Small intestine (tissue), 7 donors: ENCODE measurements around the gene MGA. TPM values are rescaled to one million over a fixed set of nuclear protein-coding genes. Genes with fewer than 3 reads are reported as not detected.

Experiments used
- DNase-seq, 2 donors: peaks; one replicate each; pipeline versions ENCODE4 v3.0.0 to v3.0.0-alpha.2; 2013
- FAIRE-seq: peaks from 2 replicates; lab custom pipeline; 2012; peaks lifted over from hg19 to GRCh38; lab: Jason Lieb, UNC
- H3K27ac ChIP-seq, 3 donors: one replicate each; pipeline ENCODE4 v1.5.1; 2013; ENCODE audit warnings: low read length in 2 of 3, mild to moderate bottlenecking in 2 of 3, control low read depth in 1 of 3, inconsistent platforms in 1 of 3, low read depth in 1 of 3, moderate library complexity in 1 of 3
- H3K27me3 ChIP-seq, 3 donors: one replicate each; pipeline ENCODE4 v1.6.1; 2013; ENCODE audit warnings: low read length in 3 of 3, inconsistent platforms in 1 of 3; ENCODE audit not compliant: control insufficient read depth in 3 of 3, insufficient read depth in 3 of 3
- H3K36me3 ChIP-seq, 3 donors: one replicate each; pipeline ENCODE4 v1.6.1; 2013; ENCODE audit warnings: low read length in 3 of 3, inconsistent platforms in 1 of 3, low read depth in 1 of 3, mild to moderate bottlenecking in 1 of 3, moderate library complexity in 1 of 3; ENCODE audit not compliant: control insufficient read depth in 3 of 3, insufficient read depth in 2 of 3
- H3K4me1 ChIP-seq, 3 donors: one replicate each; pipeline ENCODE4 v1.6.1; 2013; ENCODE audit warnings: low read length in 2 of 3, inconsistent platforms in 1 of 3, low read depth in 1 of 3, mild to moderate bottlenecking in 1 of 3, moderate library complexity in 1 of 3; ENCODE audit not compliant: control insufficient read depth in 3 of 3, insufficient read depth in 2 of 3
- H3K4me3 ChIP-seq, 3 donors: one replicate each; pipeline ENCODE4 v1.5.1; 2013; ENCODE audit warnings: low read length in 3 of 3, control low read depth in 1 of 3, inconsistent platforms in 1 of 3, low read depth in 1 of 3, mild to moderate bottlenecking in 1 of 3, moderate library complexity in 1 of 3
- H3K9me3 ChIP-seq, 2 donors: one replicate each; pipeline ENCODE4 v1.6.1; 2013; ENCODE audit warnings: low read depth in 1 of 2, low read length in 1 of 2; ENCODE audit not compliant: control insufficient read depth in 2 of 2, insufficient read depth in 1 of 2
- WGBS, 3 donors: extraction: QIAGEN DNeasy Blood & Tissue Kit; methylation state at CpG; one replicate each; pipeline ENCODE4 v1.1.7; 2013; 5-methylcytosine and 5-hydroxymethylcytosine counted together
- polyA plus RNA-seq, 4 donors: library from polyadenylated mRNA; stranded (reverse) in 3 of 4; unstranded in 1 of 4; fragments of 200-250 nt in 3 of 4; fragments of 120-200 nt in 1 of 4; gene quantifications; one replicate each; pipeline versions ENCODE4 v1.2.1 to v1.2.3, GENCODE V29; 2013
- donor health status: healthy with polysubstance abuse.
- donor health status: control.
- donor health status: control.
- donor health status: Bipolar disorder and iron deficiency.
- donor health status: healthy.

Gene MGA
- polyA plus RNA-seq, 4 donors: 1.4 to 21.0 (median 3.7) TPM

DNA sequence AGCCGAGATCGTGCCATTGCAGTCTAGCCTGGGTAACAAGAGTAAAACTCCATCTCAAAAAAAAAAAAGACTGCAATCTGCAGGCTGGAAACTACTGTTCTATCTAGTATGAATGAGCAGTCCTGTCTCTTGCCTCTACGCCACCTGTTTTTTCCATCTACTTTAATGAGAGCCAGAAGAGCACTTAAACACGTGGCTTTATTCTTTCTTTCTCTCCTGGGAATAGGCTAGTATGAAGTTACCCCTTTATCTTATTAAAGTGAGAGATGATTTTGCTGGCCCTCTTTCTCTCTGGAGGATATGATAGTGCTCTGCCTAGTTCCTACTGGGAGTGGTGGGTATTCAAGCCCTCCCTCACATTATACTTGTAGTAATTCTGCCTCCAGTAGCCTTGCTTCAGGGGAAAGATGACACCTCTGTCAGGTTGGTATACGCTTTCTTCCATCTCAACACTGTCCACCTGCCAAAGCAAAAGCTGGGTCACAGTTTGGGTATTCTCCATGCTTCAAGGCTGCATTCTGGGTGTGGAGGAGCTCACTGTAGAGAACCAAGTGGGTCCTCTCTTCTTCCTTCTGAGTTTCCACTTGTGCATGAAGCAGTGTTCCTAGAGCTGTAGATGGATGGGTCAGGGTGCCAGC is 131.9 kb downstream of the MGA start:
- Histone ChIP-seq H3K27me3 (no peaks in the 10 kb centered on the region), H3K4me1 (peaks cover 11 to 72% (median 18%) of the 10 kb centered on the region in 3 donors), H3K4me3 (no peak overlapping the region), H3K27ac (peak overlapping the region in 1 of 3 donors; percentile 92), H3K36me3 (peaks cover 0 to 9% (median 0%) of the 10 kb centered on the region in 3 donors), H3K9me3 (no peaks in the 10 kb centered on the region)
- 90 to 93% (median 90%) methylated on average over 5 of the region's 5 CpGs for WGBS, 3 donors
- no peak for DNase-seq
- no peak for FAIRE-seq

DNA sequence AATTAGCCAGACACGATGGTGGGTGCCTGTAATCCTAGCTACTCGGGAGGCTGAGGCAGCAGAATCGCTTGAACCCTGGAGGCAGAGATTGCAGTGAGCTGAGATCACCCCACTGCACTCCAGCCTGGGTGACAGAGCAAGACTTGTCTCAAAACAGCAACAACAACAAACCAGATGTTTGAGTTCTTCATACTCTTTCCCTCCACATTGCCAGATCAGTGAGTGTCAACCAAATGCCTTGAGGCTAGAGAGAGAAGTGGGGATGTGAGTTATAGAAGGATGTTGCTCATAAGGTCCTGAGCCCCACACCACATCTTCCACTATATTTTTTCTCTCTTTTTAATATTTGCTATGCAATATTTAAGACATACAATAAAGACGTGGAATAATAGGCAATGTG is 133.9 kb downstream of the MGA start:
- peaks cover 0 to 13% (median 0%) of the 10 kb centered on the region in 3 donors for H3K36me3 ChIP-seq
- WGBS, 3 donors: 82 to 88% (median 86%) methylated on average over 4 of the region's 4 CpGs
- no peaks in the 10 kb centered on the region for H3K27me3 ChIP-seq
- H3K9me3 ChIP-seq: no peaks in the 10 kb centered on the region
- no peak for DNase-seq
- peaks cover 8 to 62% (median 18%) of the 10 kb centered on the region in 3 donors for H3K4me1 ChIP-seq
- H3K27ac ChIP-seq: no peak overlapping the region
- FAIRE-seq: no peak
- H3K4me3 ChIP-seq: no peak overlapping the region

DNA sequence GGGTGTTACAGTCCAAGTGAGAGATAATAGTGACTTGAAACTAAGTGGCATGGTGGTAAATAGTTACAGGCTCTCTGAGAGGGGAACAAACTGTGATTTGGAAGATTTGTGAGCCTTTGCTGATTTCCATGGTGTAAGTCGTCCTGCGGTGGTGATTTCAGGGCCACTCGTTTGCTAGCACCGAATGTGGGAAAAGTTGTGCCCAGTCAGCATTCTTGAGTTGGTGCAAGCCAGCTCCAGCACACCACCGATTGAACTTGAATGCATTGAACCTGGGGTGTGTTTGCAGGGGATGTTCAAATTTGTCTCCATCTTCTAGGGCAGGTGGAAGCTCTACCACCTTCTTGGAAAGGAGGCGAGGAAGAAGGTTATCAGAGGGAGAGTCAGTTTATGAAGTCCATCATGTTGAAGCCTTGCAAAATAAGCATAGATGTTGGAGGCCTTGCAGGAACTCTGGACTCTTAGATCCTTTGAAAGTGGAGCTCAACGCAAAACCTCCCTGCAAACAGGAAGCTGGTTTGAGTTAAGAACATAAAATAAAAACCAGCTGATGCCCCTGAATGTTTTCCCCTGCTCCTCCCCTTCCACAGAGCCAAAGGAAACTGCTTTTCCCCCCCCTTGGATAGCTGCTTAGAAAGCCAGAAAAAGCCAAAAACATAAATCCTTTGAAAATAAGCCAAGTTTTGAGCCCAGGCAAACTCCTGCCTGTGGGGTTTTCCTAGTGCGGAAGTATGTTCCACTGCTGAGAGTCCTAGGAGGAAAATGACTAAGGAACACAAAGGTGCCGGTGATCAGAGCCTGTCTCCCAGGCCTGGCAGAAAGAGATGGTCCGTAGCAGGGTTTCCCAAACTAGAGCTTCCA is 136.0 kb downstream of the MGA start:
- FAIRE-seq (no peak), DNase-seq (peak in 1 of 2 donors; percentile 51)
- 71 to 85% (median 81%) methylated on average over 10 of the region's 10 CpGs for WGBS, 3 donors
- Histone ChIP-seq H3K27me3 (no peaks in the 10 kb centered on the region), H3K36me3 (peaks cover 0 to 30% (median 5%) of the 10 kb centered on the region in 3 donors), H3K27ac (peak overlapping the region in 1 of 3 donors; percentile 68), H3K9me3 (no peaks in the 10 kb centered on the region), H3K4me3 (no peak overlapping the region), H3K4me1 (peaks cover 2 to 48% (median 9%) of the 10 kb centered on the region in 3 donors)

DNA sequence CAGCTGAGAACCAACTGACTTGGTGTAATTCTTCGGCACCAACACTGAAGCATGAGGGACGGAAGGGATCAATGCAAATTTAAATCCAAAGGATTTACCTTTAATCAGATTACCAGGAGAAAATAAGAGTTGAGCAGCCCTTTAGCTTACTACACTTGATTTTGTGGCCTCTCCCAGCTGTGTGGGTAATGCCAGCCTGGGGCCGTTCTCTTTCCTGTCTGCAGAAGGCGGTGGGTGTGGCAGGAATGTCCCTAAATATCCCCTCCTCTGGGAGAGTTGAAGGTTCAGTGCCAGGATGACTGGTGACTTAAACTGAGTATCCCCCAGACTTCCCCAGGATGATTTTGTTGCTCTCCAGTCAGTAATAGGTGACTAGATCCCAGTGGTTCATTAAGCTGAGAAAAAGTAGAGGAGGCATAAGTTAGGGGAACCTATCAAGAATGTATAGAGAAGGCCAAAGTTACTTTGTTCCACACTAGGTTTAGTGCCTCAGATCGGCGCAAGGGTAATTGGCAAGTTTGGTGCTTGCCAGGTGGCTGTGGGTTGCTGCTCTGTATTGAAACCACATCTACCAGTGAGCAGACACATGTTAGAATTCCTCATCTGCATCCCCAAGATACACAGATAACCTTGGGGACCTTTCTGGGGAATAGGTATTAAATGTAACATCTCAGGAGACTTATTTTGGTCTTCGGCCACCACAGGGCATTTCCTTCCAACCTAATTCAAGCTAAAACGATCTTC is 137.2 kb downstream of the MGA start:
- Histone ChIP-seq H3K4me3 (no peak overlapping the region), H3K9me3 (no peaks in the 10 kb centered on the region), H3K36me3 (peaks cover 0 to 31% (median 8%) of the 10 kb centered on the region in 3 donors), H3K27me3 (no peaks in the 10 kb centered on the region), H3K4me1 (peaks cover 2 to 37% (median 9%) of the 10 kb centered on the region in 3 donors), H3K27ac (no peak overlapping the region)
- no peak for FAIRE-seq
- no peak for DNase-seq
- WGBS, 3 donors: 79 to 83% (median 80%) methylated on average over 8 of the region's 8 CpGs

DNA sequence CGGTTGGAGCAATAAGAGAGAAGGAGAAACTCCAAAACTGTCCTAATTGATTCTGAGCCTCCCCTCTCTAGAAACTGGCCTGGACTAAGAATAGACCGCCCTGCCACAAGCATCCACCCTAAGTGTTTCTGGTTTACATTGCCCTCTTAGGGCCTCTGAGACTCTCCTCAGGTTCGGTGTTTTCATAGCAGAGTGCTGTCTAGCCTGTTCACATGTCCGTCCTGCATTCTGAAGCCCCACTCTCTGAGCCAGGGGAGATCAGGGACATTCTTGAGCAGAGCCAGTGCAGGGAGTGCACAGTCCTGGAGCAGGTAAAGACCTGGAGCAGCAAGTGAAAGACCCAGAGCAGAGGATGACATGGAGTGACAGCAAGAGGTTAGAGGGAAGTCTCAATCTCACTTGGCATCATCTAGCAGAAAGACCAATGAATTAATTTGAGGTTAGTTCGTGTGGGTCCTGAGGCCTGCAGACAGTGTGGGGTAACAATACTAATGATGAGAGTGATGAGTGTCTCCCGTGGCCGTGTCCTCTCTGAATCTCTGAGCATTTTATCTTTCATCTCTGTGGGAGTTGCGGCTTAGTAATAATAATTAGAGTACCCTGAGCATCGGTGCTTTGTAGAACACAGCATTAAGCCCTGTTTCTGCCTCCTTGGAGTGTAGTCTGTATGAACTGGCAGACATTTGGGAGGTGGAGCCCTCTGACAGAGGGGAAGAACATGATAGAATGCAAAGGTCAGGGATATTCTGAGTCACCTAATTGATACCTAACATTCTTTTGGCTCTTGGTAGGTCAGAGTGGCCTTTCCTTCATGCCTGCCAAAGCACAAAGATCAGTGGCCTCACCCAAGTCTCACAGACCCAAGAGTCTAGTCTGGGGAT is 138.6 kb downstream of the MGA start:
- 81 to 86% (median 84%) methylated on average over 9 of the region's 9 CpGs for WGBS, 3 donors
- peak overlapping the region in 1 of 3 donors; percentile 84 for H3K27ac ChIP-seq
- peaks cover 0 to 36% (median 8%) of the 10 kb centered on the region in 3 donors for H3K36me3 ChIP-seq
- H3K9me3 ChIP-seq: no peaks in the 10 kb centered on the region
- FAIRE-seq (no peak), DNase-seq (peak in 1 of 2 donors; percentile 93)
- H3K27me3 ChIP-seq: no peaks in the 10 kb centered on the region
- H3K4me3 ChIP-seq: no peak overlapping the region
- peaks cover 2 to 31% (median 9%) of the 10 kb centered on the region in 3 donors for H3K4me1 ChIP-seq

DNA sequence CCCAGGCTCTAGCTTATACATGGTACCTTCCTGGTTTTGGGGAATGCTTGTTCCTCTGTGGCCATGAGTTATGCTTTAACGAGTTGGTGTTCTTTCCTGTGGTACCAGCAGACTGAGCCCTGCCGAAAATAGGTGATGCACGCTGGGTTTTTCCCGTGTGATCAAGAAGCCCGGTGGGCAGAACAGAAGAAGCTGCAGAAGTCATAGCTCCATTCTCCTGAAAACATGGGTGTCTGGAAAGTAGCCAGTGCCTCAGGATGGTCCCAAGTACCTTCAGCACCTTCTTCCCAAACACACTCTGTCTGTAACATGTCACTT is 139.2 kb downstream of the MGA start:
- Histone ChIP-seq H3K9me3 (no peaks in the 10 kb centered on the region), H3K4me1 (peaks cover 2 to 31% (median 9%) of the 10 kb centered on the region in 3 donors), H3K4me3 (no peak overlapping the region), H3K27ac (peak overlapping the region in 1 of 3 donors; percentile 84), H3K36me3 (peaks cover 0 to 42% (median 8%) of the 10 kb centered on the region in 3 donors), H3K27me3 (no peaks in the 10 kb centered on the region)
- WGBS, 3 donors: 80 to 89% (median 86%) methylated on average over 5 of the region's 5 CpGs
- DNase-seq: no peak
- FAIRE-seq: no peak

DNA sequence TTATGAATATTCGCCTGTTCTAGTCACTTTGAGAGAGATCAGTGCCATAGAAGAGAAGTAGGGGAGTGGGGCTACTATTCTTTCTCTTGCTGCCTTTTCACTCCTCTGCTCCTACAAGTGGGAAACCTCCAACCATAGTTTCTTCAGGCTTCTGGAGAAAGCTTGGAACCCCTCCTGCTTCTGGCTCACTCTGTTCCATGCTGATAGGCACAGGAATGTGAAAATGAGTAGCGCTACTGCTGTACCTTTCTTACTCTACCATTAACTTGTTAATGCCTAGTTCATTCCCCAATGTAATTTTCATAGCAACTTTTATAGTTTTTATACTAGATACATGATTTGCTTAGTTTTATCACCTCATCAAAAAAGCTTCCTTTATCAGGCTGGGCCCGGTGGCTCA is 141.0 kb downstream of the MGA start:
- H3K27ac ChIP-seq: no peak overlapping the region
- FAIRE-seq (no peak), DNase-seq (no peak)
- peaks cover 0 to 59% (median 8%) of the 10 kb centered on the region in 3 donors for H3K36me3 ChIP-seq
- WGBS, 3 donors: 89 to 96% (median 89%) methylated on average over 3 of the region's 3 CpGs
- H3K4me1 ChIP-seq: peaks cover 2 to 21% (median 9%) of the 10 kb centered on the region in 3 donors
- H3K9me3 ChIP-seq: no peaks in the 10 kb centered on the region
- no peaks in the 10 kb centered on the region for H3K27me3 ChIP-seq
- no peak overlapping the region for H3K4me3 ChIP-seq
